MCF 10A (cell line): ENCODE measurements around the gene RPS23. TPM values are rescaled to one million over a fixed set of nuclear protein-coding genes. Genes with fewer than 3 reads are reported as not detected.

ENCODE experiments used
- BruUV-seq: library from RNA; stranded (reverse); fragments of 400-500 nt; replicated peaks from 2 replicates; lab custom pipeline; 2021; lab: Mats Ljungman, UMichigan
- CTCF ChIA-PET: fragments of 300-600 bp; sonication (Branson Sonifier 250); formaldehyde crosslinking; extraction: SDS; loops from one replicate; lab custom pipeline; 2021; ENCODE audit warnings: antibody characterized with exemption, inconsistent platforms; lab: Yijun Ruan, JAX
- POLR2A ChIA-PET: fragments of 300-600, 350-650 bp; sonication (Branson Sonifier 250); formaldehyde crosslinking; extraction: SDS; loops from one replicate; lab custom pipeline; 2020; ENCODE audit warnings: antibody characterized with exemption, inconsistent platforms; lab: Yijun Ruan, JAX
- DNase-seq: peaks from one replicate; pipeline ENCODE4 v3.0.0-alpha.2; 2018; ENCODE audit not compliant: unreplicated experiment
- H3K27ac Mint-ChIP-seq: one replicate; pipeline ENCODE4 v1.8.0; 2022; ENCODE audit warnings: mild to moderate bottlenecking, low read depth, mixed read lengths; ENCODE audit not compliant: unreplicated experiment
- H3K27me3 Mint-ChIP-seq: one replicate; pipeline ENCODE4 v1.8.0; 2022; ENCODE audit warnings: mixed read lengths; ENCODE audit not compliant: insufficient read depth, unreplicated experiment
- H3K36me3 Mint-ChIP-seq: one replicate; pipeline ENCODE4 v1.8.0; 2022; ENCODE audit warnings: mild to moderate bottlenecking, moderate library complexity, mixed read lengths; ENCODE audit not compliant: insufficient read depth, unreplicated experiment
- H3K4me1 Mint-ChIP-seq: one replicate; pipeline ENCODE4 v1.8.0; 2022; ENCODE audit warnings: mixed read lengths; ENCODE audit not compliant: insufficient read depth, unreplicated experiment
- H3K4me3 Mint-ChIP-seq: one replicate; pipeline ENCODE4 v1.8.0; 2022; ENCODE audit warnings: mild to moderate bottlenecking, moderate library complexity, mixed read lengths; ENCODE audit not compliant: unreplicated experiment
- H3K9me3 Mint-ChIP-seq: one replicate; pipeline ENCODE4 v1.8.0; 2022; ENCODE audit warnings: mixed read lengths; ENCODE audit not compliant: unreplicated experiment
- CTCF ChIP-seq: fragments of 200-600 bp; IDR thresholded peaks from one replicate; pipeline ENCODE4 v1.8.0; 2022; ENCODE audit warnings: antibody characterized with exemption, mild to moderate bottlenecking; ENCODE audit not compliant: unreplicated experiment
- intact Hi-C: fragments of 100-400 bp; cut with micrococcal nuclease; formaldehyde crosslinking; loops from 2 replicates; pipeline ENCODE4 v1.14.1; 2022
- total RNA-seq: library from RNA; stranded (reverse); gene quantifications from 2 replicates; pipeline ENCODE4 v1.2.3, GENCODE V29; 2022

RPS23 gene
- total RNA-seq, 1 experiment from 2014 or later = 2,870 TPM

DNA sequence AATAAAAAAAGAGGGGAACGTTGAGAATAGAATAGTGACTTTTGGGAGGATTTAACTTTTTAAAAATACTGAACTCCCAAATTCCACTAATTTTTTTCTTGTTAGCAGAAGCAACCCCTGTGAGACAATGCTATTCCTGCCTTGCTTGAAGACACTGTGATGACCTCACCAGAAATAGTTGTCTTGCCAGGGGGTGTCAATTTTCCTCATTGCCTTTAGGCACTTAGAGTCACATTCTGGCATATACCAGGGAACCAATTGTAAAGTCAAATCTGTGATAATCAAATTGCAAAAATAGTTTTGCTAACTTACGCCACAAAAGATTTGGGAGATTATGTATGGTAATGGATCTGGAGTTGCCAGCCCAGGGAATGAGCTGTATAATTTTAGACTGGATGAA lies 42.8 kb upstream of the RPS23 start:
- H3K9me3 Mint-ChIP-seq = no peaks in the 10 kb centered on the region
- ChIA-PET POLR2A (interaction anchor here (0.8 to 1.2 kb wide), 2 partner anchors 9 to 41 kb away, joined by 3 read pairs; no protein-coding TSS in a partner anchor), CTCF (interaction anchor here (0.6 to 1.0 kb wide), 2 partner anchors 9 to 771 kb away, joined by 3 to 4 read pairs; no protein-coding TSS in a partner anchor)
- intact Hi-C loops = no loop called here
- TF ChIP-seq CTCF = no peak
- no peak overlapping the region for H3K4me3 Mint-ChIP-seq
- H3K27me3 Mint-ChIP-seq = no peaks in the 10 kb centered on the region
- BruUV-seq = no TSS peak
- H3K36me3 Mint-ChIP-seq = no peaks in the 10 kb centered on the region
- no peak overlapping the region for H3K27ac Mint-ChIP-seq
- H3K4me1 Mint-ChIP-seq = no peaks in the 10 kb centered on the region
- DNase-seq = no peak

DNA sequence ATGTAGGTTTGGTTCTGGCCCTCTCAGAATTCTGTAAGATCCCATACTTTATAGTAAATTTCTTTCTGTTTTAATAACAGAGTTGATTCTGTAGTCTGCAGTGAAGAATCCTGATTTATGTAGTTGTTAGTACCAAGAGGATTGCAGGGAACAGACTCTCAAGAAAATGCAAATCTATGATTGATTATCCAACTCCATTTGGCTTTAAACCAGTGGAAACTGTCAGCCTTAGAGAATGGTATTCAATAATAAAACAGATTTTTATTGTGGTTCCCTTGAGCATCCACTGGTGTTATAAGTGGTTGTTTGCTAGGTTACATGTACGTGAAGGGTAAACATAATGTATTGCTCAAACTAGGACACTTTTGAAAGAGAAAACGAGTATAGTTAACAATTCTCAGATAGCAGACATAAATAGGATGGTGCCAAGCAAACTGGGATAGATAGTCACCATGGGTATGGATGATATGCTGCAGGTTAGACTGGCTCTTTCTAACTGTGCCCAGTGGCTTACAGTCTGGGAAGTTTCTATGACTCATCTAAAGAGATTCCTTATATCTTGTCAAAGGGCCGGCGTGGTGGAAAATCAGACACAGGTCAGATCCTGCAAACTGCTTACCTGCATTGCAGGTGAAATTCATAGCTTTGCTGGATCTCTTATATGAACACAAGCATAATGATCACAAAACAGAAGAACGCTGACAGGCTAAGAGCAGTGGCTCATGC lies 41.7 kb upstream of the RPS23 start:
- Mint-ChIP-seq H3K4me3 (no peak overlapping the region), H3K36me3 (no peaks in the 10 kb centered on the region), H3K9me3 (no peaks in the 10 kb centered on the region), H3K4me1 (no peaks in the 10 kb centered on the region), H3K27ac (no peak overlapping the region), H3K27me3 (no peaks in the 10 kb centered on the region)
- TSS peak; percentile 14 for BruUV-seq
- POLR2A ChIA-PET = interaction anchor here (1.2 kb wide), 1 partner anchor 8 kb away, joined by 3 read pairs; no protein-coding TSS in a partner anchor
- intact Hi-C loops = no loop called here
- no peak for TF ChIP-seq CTCF
- DNase-seq = peak; percentile 13
- CTCF ChIA-PET = interaction anchor here (0.6 kb wide), 2 partner anchors 8 to 31 kb away, joined by 3 to 4 read pairs; no protein-coding TSS in a partner anchor

GRCh38 chr5:82319192-82319591 lies 41.0 kb upstream of the RPS23 start:
- DNase-seq = no peak
- no peak for TF ChIP-seq CTCF
- Mint-ChIP-seq H3K4me1 (no peaks in the 10 kb centered on the region), H3K36me3 (no peaks in the 10 kb centered on the region), H3K27ac (no peak overlapping the region), H3K9me3 (no peaks in the 10 kb centered on the region), H3K27me3 (no peaks in the 10 kb centered on the region), H3K4me3 (no peak overlapping the region)
- BruUV-seq = no TSS peak
- ChIA-PET CTCF (no interaction called here), POLR2A (no interaction called here)
- intact Hi-C loops = no loop called here

DNA sequence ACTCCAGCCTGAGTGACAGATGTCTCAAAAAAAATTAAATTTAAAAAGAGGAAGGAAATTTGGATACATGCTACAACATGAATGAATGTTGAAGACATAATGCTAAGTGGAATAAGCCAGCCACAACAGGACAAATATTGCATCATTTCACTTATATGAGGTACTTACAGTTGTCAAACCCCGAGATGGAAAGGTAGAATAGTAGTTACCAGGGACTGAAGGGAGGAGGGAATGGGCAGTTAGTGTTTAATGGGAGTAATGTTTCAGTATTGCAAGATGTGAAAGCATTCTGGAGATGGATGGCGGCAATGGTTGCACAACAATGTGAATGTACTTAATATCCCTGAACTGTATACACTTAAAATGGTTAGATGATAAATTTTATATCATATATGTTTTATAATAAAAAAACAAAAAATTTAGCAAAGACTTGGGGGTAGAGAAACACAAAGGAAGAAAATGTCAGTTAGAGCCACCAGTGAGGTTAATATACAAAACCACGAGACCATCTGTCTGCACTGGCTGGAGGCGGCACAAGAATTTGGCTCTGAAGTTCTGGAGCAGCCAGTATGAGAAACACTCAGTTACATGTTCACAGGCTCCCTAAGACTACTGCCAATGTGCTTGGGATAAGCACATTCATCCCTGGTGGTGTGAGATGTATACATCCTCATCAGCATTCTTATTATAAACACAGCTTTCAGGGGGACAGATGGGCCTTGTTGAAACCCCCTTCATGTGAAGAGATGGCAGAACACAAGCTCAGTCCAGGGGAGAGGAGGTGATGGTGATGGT lies 37.0 kb upstream of the RPS23 start:
- POLR2A ChIA-PET = interaction anchor here (1.0 kb wide), 1 partner anchor 7 kb away, joined by 3 read pairs; no protein-coding TSS in a partner anchor
- no peak overlapping the region for H3K4me3 Mint-ChIP-seq
- no TSS peak for BruUV-seq
- peak; percentile 3 for DNase-seq
- no peak overlapping the region for H3K27ac Mint-ChIP-seq
- H3K36me3 Mint-ChIP-seq = peaks cover 23% of the 10 kb centered on the region
- CTCF ChIA-PET = no interaction called here
- H3K9me3 Mint-ChIP-seq = no peaks in the 10 kb centered on the region
- TF ChIP-seq CTCF = no peak
- H3K4me1 Mint-ChIP-seq = no peaks in the 10 kb centered on the region
- no peaks in the 10 kb centered on the region for H3K27me3 Mint-ChIP-seq
- intact Hi-C loops = no loop called here
